HepG2 (cell line): ENCODE results near the gene CBX2. TPM values are rescaled to one million over a fixed set of nuclear protein-coding genes. Genes with fewer than 3 reads are reported as not detected.

Experiments used
- CEBPG ChIP-seq: IDR thresholded peaks from 2 replicates; pipeline ENCODE4 v1.6.1; 2016
- CENPX ChIP-seq: sonication (generic); formaldehyde crosslinking; IDR thresholded peaks from 2 replicates; pipeline ENCODE4 v1.9.0; 2021; ENCODE audit warnings: mild to moderate bottlenecking, missing genetic modification reagents, moderate library complexity
- HMG20B ChIP-seq: conservative IDR thresholded peaks from 2 replicates; pipeline ENCODE4 v1.6.1; 2016; ENCODE audit warnings: missing genetic modification reagents, missing compliant biosample characterization
- KMT2B ChIP-seq: IDR thresholded peaks from 2 replicates; pipeline ENCODE4 v1.6.1; 2016; ENCODE audit warnings: missing genetic modification reagents, missing compliant biosample characterization
- NFE2L1 ChIP-seq: sonication (generic); formaldehyde crosslinking; IDR thresholded peaks from 2 replicates; pipeline ENCODE4 v1.4.0; 2020; ENCODE audit warnings: missing genetic modification reagents, mild to moderate bottlenecking, borderline replicate concordance
- POLR2AphosphoS5 ChIP-seq: IDR thresholded peaks from 2 replicates; pipeline ENCODE4 v1.6.1; 2012; ENCODE audit warnings: low read depth, low read length
- SKI ChIP-seq: fragments of 450-650 bp; IDR thresholded peaks from one replicate; pipeline ENCODE4 v1.6.1; 2018; ENCODE audit warnings: mild to moderate bottlenecking; ENCODE audit not compliant: partially characterized antibody
- SUZ12 ChIP-seq: fragments of 150-350 bp; IDR thresholded peaks from 2 replicates; pipeline ENCODE4 v1.6.1; 2014; ENCODE audit warnings: low read depth, low read length
- TAF15 ChIP-seq: fragments of 200-400 bp; formaldehyde crosslinking; IDR thresholded peaks from one replicate; pipeline ENCODE4 v1.6.1; 2018; ENCODE audit warnings: mild to moderate bottlenecking, low read depth, low read length; ENCODE audit not compliant: poor library complexity, severe bottlenecking
- ZBTB38 ChIP-seq: sonication (generic); formaldehyde crosslinking; IDR thresholded peaks from 2 replicates; pipeline ENCODE4 v1.5.1; 2020; ENCODE audit warnings: mild to moderate bottlenecking, missing genetic modification reagents
- ZFP62 ChIP-seq: sonication (generic); formaldehyde crosslinking; IDR thresholded peaks from 2 replicates; pipeline ENCODE4 v1.4.0; 2020; ENCODE audit warnings: missing genetic modification reagents
- ZNF24 ChIP-seq: fragments of 450-650 bp; IDR thresholded peaks from 2 replicates; pipeline ENCODE4 v1.6.1; 2017; ENCODE audit warnings: antibody characterized with exemption, mild to moderate bottlenecking
- ZNF619 ChIP-seq: sonication (generic); formaldehyde crosslinking; IDR thresholded peaks from 2 replicates; pipeline ENCODE4 v1.4.0; 2020; ENCODE audit warnings: mild to moderate bottlenecking, missing genetic modification reagents
- ZNF652 ChIP-seq: IDR thresholded peaks from 2 replicates; pipeline ENCODE4 v1.6.1; 2016; ENCODE audit warnings: low read depth, borderline replicate concordance
- ZNF672 ChIP-seq: sonication (generic); formaldehyde crosslinking; IDR thresholded peaks from 2 replicates; pipeline ENCODE4 v1.8.1; 2022; ENCODE audit warnings: missing genetic modification reagents
- ZNF678 ChIP-seq: sonication (generic); formaldehyde crosslinking; IDR thresholded peaks from 2 replicates; pipeline ENCODE4 v1.4.0; 2020; ENCODE audit warnings: mild to moderate bottlenecking, missing genetic modification reagents
- polyA plus RNA-seq, 8 experiments: library from polyadenylated mRNA; depleted of rRNA in 3 of 8; stranded (reverse) in 7 of 8; unstranded in 1 of 8; fragments of >200 nt; fragmentation: Illumina TruSeq in 4 of 8; extraction: Trizol in 4 of 8; gene quantifications; 2 replicates each; pipeline versions ENCODE4 v1.2.1 to v1.2.3, GENCODE V29; 2011 to 2016; ENCODE audit warnings: low read depth in 4 of 8, missing spikeins in 1 of 8, mixed read lengths in 1 of 8; ENCODE audit not compliant: insufficient read depth in 1 of 8
- total RNA-seq, 5 experiments: library from RNA; depleted of rRNA; stranded (reverse); fragments of >200 nt; fragmentation: Illumina TruSeq; extraction: Trizol; gene quantifications; 2 replicates each; pipeline ENCODE4 v1.2.3, GENCODE V29; 2016; ENCODE audit warnings: low read depth in 1 of 5
- TF ChIP-seq, protein P1 (sequence below): sonication (generic); formaldehyde crosslinking; IDR thresholded peaks from 2 replicates; pipeline ENCODE4 v1.4.0; 2020; ENCODE audit warnings: mild to moderate bottlenecking, missing genetic modification reagents
- TF ChIP-seq, protein P2 (sequence below): sonication (generic); formaldehyde crosslinking; IDR thresholded peaks from 2 replicates; pipeline ENCODE4 v1.5.0; 2020; ENCODE audit warnings: missing genetic modification reagents
- TF ChIP-seq, protein P3 (sequence below): sonication (generic); formaldehyde crosslinking; IDR thresholded peaks from 2 replicates; pipeline ENCODE4 v1.4.0; 2020; ENCODE audit warnings: missing genetic modification reagents
- TF ChIP-seq, protein P4 (sequence below): sonication (generic); formaldehyde crosslinking; IDR thresholded peaks from 2 replicates; pipeline ENCODE4 v1.5.0; 2020; ENCODE audit warnings: mild to moderate bottlenecking, missing genetic modification reagents, borderline replicate concordance
- TF ChIP-seq, protein P5 (sequence below): sonication (generic); formaldehyde crosslinking; IDR thresholded peaks from 2 replicates; pipeline ENCODE4 v1.5.0; 2020; ENCODE audit warnings: missing genetic modification reagents
- TF ChIP-seq, protein P6 (sequence below): sonication (generic); formaldehyde crosslinking; IDR thresholded peaks from 2 replicates; pipeline ENCODE4 v1.4.0; 2020; ENCODE audit warnings: missing genetic modification reagents, borderline replicate concordance

CBX2 gene
- total and polyA plus RNA-seq, 2 of the 13 experiments (the other 11 are each of a cell fraction or from before 2014, with no cell fraction given), result 14.5 to 31.1 TPM

DNA sequence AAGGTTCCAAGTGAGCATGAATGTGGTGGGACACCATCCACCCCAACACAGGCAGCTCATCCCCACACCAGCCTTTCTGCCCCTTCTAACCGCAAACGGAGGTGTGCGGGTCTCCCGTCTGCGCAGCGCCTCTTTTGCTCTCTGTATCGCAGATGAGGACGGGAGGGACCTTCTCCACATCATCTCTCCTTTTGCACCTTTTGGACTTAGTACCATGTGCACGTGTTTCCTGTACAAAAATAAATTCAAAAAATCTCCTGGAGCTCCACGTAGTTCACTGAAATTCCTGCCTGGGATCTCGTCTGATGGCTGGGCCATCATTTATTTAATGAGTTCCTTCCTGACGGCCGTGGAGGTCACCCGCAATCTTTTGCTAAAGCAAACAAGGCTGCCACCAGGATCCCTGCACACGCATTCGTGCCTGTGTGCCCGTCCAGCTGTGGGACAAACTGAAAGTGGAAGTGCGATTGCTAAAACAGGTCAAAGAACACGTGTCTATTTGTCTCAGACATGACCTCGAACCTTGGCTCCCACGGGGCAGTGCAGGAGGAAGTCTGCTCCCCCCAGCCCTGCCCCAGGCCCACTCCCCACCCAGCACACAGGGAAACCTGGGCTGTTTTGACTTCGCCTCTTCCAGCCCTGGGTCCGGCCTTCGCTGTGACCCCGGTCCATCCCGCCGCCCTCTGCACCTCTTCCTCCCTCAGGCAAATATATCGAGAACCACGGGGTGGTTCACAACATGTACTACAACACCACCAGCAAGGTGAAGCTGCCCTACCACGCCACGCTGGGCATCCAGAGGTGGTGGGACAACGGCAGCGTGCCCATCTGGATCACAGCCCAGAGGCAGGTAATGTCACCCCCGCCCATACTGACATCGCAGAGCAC is 44.9 kb upstream of the CBX2 start (continued):
- TF ChIP-seq, protein P1, sequence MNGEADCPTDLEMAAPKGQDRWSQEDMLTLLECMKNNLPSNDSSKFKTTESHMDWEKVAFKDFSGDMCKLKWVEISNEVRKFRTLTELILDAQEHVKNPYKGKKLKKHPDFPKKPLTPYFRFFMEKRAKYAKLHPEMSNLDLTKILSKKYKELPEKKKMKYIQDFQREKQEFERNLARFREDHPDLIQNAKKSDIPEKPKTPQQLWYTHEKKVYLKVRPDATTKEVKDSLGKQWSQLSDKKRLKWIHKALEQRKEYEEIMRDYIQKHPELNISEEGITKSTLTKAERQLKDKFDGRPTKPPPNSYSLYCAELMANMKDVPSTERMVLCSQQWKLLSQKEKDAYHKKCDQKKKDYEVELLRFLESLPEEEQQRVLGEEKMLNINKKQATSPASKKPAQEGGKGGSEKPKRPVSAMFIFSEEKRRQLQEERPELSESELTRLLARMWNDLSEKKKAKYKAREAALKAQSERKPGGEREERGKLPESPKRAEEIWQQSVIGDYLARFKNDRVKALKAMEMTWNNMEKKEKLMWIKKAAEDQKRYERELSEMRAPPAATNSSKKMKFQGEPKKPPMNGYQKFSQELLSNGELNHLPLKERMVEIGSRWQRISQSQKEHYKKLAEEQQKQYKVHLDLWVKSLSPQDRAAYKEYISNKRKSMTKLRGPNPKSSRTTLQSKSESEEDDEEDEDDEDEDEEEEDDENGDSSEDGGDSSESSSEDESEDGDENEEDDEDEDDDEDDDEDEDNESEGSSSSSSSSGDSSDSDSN (CRISPR knock-in tag), result peak; percentile 30; the same call in 1 of the 2 replicates
- TF ChIP-seq KMT2B (CRISPR knock-in tag) (no peak), ZNF672 (CRISPR knock-in tag) (no peak), POLR2AphosphoS5 (0 out of 2 replicates have a peak, but pooled peaks have one; percentile 38), ZNF619 (no peak), HMG20B (CRISPR knock-in tag) (no peak), CENPX (CRISPR knock-in tag) (no peak), SKI (peak; percentile 79), TAF15 (no peak), NFE2L1 (CRISPR knock-in tag) (no peak), ZBTB38 (peak; percentile 100), ZNF24 (no peak), ZFP62 (CRISPR knock-in tag) (no peak), SUZ12 (no peak), ZNF678 (no peak), CEBPG (CRISPR knock-in tag) (peak; percentile 51; the same call in 1 of the 2 replicates), ZNF652 (no peak)
- TF ChIP-seq, protein P2, sequence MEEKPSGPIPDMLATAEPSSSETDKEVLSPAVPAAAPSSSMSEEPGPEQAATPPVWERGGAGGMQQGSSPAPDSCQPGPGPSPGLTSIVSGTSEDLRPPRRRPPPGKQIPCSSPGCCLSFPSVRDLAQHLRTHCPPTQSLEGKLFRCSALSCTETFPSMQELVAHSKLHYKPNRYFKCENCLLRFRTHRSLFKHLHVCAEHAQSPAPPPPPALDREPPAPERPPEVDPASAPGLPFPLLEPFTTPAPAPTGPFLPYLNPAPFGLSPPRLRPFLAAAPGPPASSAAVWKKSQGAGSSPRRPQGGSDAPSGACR (CRISPR knock-in tag), result 0 out of 2 replicates have a peak, but pooled peaks have one; percentile 37
- TF ChIP-seq, protein P3, sequence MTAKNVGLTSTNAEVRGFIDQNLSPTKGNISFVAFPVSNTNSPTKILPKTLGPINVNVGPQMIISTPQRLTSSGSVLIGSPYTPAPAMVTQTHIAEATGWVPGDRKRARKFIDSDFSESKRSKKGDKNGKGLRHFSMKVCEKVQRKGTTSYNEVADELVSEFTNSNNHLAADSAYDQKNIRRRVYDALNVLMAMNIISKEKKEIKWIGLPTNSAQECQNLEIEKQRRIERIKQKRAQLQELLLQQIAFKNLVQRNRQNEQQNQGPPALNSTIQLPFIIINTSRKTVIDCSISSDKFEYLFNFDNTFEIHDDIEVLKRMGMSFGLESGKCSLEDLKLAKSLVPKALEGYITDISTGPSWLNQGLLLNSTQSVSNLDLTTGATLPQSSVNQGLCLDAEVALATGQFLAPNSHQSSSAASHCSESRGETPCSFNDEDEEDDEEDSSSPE (CRISPR knock-in tag), result peak; percentile 46
- TF ChIP-seq, protein P4, sequence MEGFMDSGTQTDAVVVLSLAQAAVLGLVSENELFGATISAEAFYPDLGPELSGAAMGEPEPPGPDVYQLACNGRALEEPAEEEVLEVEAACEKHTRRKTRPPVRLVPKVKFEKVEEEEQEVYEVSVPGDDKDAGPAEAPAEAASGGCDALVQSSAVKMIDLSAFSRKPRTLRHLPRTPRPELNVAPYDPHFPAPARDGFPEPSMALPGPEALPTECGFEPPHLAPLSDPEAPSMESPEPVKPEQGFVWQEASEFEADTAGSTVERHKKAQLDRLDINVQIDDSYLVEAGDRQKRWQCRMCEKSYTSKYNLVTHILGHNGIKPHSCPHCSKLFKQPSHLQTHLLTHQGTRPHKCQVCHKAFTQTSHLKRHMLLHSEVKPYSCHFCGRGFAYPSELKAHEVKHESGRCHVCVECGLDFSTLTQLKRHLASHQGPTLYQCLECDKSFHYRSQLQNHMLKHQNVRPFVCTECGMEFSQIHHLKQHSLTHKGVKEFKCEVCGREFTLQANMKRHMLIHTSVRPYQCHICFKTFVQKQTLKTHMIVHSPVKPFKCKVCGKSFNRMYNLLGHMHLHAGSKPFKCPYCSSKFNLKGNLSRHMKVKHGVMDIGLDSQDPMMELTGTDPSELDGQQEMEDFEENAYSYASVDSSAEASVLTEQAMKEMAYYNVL (CRISPR knock-in tag), result peak; percentile 33; the same call in 1 of the 2 replicates
- TF ChIP-seq, protein P5, sequence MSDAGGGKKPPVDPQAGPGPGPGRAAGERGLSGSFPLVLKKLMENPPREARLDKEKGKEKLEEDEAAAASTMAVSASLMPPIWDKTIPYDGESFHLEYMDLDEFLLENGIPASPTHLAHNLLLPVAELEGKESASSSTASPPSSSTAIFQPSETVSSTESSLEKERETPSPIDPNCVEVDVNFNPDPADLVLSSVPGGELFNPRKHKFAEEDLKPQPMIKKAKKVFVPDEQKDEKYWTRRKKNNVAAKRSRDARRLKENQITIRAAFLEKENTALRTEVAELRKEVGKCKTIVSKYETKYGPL (CRISPR knock-in tag), result no peak
- TF ChIP-seq, protein P6, sequence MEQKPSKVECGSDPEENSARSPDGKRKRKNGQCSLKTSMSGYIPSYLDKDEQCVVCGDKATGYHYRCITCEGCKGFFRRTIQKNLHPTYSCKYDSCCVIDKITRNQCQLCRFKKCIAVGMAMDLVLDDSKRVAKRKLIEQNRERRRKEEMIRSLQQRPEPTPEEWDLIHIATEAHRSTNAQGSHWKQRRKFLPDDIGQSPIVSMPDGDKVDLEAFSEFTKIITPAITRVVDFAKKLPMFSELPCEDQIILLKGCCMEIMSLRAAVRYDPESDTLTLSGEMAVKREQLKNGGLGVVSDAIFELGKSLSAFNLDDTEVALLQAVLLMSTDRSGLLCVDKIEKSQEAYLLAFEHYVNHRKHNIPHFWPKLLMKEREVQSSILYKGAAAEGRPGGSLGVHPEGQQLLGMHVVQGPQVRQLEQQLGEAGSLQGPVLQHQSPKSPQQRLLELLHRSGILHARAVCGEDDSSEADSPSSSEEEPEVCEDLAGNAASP (CRISPR knock-in tag), result no peak
